Stimulated activated CD4-positive, alpha-beta T cell treated with anti-CD3 and anti-CD28 coated beads, Interleukin-4, amount 100 ng/mL, for 24 hours (primary cell): ENCODE results near the gene KRTAP12-2.
"Not testable (repeated sequence)": the region's sequence is repeated elsewhere in the genome, so short reads cannot be mapped to it uniquely, and the experiment has no call there.

Source experiments
- DNase-seq: peaks from one replicate; pipeline ENCODE4 v3.0.0-alpha.2; 2020

The KRTAP12-2 gene

GRCh38 chr21:44702111-44702972, 35.6 kb upstream of the KRTAP12-2 start:
- DNase-seq = no peak

- DNase-seq = no peak
Observed at GRCh38 chr21:44701541-44701940, 34.8 kb upstream of the KRTAP12-2 start.

- DNase-seq = no peak
Observed at GRCh38 chr21:44701023-44701400, 34.3 kb upstream of the KRTAP12-2 start.

- DNase-seq = no peak
Observed at GRCh38 chr21:44700101-44701022, 33.6 kb upstream of the KRTAP12-2 start.

- DNase-seq = no peak
Observed at GRCh38 chr21:44699502-44700001, 32.8 kb upstream of the KRTAP12-2 start.

GRCh38 chr21:44697811-44698734, 31.3 kb upstream of the KRTAP12-2 start:
- DNase-seq = no peak

- not testable (repeated sequence) for DNase-seq
Observed at GRCh38 chr21:44697172-44697810, 30.6 kb upstream of the KRTAP12-2 start, which contains the start of gene KRTAP10-12. Gene KRTAP10-12 (plus strand): TSS chr21:44697172. CDS start chr21:44697202, 30 bp downstream.

GRCh38 chr21:44696572-44696971, 29.8 kb upstream of the KRTAP12-2 start:
- no peak for DNase-seq

- DNase-seq = no peak
Observed at GRCh38 chr21:44695641-44696040, 28.9 kb upstream of the KRTAP12-2 start.

GRCh38 chr21:44695184-44695583, 28.5 kb upstream of the KRTAP12-2 start:
- no peak for DNase-seq

GRCh38 chr21:44694776-44695175, 28.0 kb upstream of the KRTAP12-2 start:
- DNase-seq = no peak

- DNase-seq = no peak
Observed at GRCh38 chr21:44692798-44693512, 26.2 kb upstream of the KRTAP12-2 start.

- no peak for DNase-seq
Observed at GRCh38 chr21:44691686-44692085, 25.0 kb upstream of the KRTAP12-2 start.

- DNase-seq = not testable (repeated sequence)
Observed at GRCh38 chr21:44689740-44690139, 23.0 kb upstream of the KRTAP12-2 start.

GRCh38 chr21:44687671-44688070, 20.9 kb upstream of the KRTAP12-2 start:
- no peak for DNase-seq

GRCh38 chr21:44686843-44687561, 20.3 kb upstream of the KRTAP12-2 start:
- no peak for DNase-seq

- no peak for DNase-seq
Observed at GRCh38 chr21:44686000-44686781, 19.5 kb upstream of the KRTAP12-2 start.

- DNase-seq = not testable (repeated sequence)
Observed at GRCh38 chr21:44685050-44685449, 18.3 kb upstream of the KRTAP12-2 start.

- no peak for DNase-seq
Observed at GRCh38 chr21:44684483-44684882, 17.8 kb upstream of the KRTAP12-2 start.
